B cell (primary cell): ENCODE measurements around the gene PI4KB. TPM values are rescaled to one million over a fixed set of nuclear protein-coding genes. Genes with fewer than 3 reads are reported as not detected.

Experiments used
- ATAC-seq: fragments of 200-7000 bp; cut with Tn5 transposase; one replicate; pipeline ENCODE4 v1.10.0; 2021; ENCODE audit warnings: low read depth, mild to moderate bottlenecking, moderate number of reproducible peaks, moderate library complexity
- CTCF ChIA-PET: fragments of 350-600 bp; sonication (Branson Sonifier 250); formaldehyde crosslinking; loops from one replicate; lab custom pipeline; 2021; ENCODE audit warnings: antibody characterized with exemption, inconsistent platforms; lab: Charles Lee
- POLR2A ChIA-PET: fragments of 350-600 bp; sonication (Branson Sonifier 250); formaldehyde crosslinking; loops from one replicate; lab custom pipeline; 2021; ENCODE audit warnings: antibody characterized with exemption; lab: Charles Lee
- DNase-seq: peaks from one replicate; pipeline ENCODE4 v3.0.0; 2013
- H2AFZ ChIP-seq: 2 replicates; pipeline ENCODE4 v1.6.1; 2012; ENCODE audit warnings: mild to moderate bottlenecking, low read depth, low read length; ENCODE audit not compliant: insufficient read depth, poor library complexity, severe bottlenecking
- H3K27ac ChIP-seq, 2 donors: 1 replicate in 1 of 2; 2 replicates in 1 of 2; pipeline ENCODE4 v1.5.1; 2012 to 2013; ENCODE audit warnings: low read length in 2 of 2, mild to moderate bottlenecking in 2 of 2, moderate library complexity in 1 of 2
- H3K27me3 ChIP-seq, 4 experiments: fragments of 200-600 bp in 1 of 4; sonication (generic) in 1 of 4; replicated peaks in 1 of 4; 1 replicate in 2 of 4; 2 replicates in 2 of 4; pipeline versions ENCODE4 v1.6.1 to v1.7.0; 2013 to 2016; ENCODE audit warnings: low read length in 3 of 4, mild to moderate bottlenecking in 2 of 4, mixed read lengths in 1 of 4, moderate library complexity in 1 of 4; ENCODE audit not compliant: insufficient read depth in 4 of 4, control insufficient read depth in 3 of 4; ENCODE audit errors: control extremely low read depth in 1 of 4
- H3K36me3 ChIP-seq, 2 experiments: replicated peaks in 1 of 2; 1 replicate in 1 of 2; 2 replicates in 1 of 2; pipeline versions ENCODE4 v1.6.1 to v1.7.1; 2013; ENCODE audit warnings: low read length in 1 of 2; ENCODE audit not compliant: insufficient read depth in 2 of 2, control insufficient read depth in 1 of 2; ENCODE audit errors: control extremely low read depth in 1 of 2, extremely low read depth in 1 of 2
- H3K4me1 ChIP-seq, 2 donors: fragments of 200-600 bp in 1 of 2; sonication (generic) in 1 of 2; 1 replicate in 1 of 2; 2 replicates in 1 of 2; pipeline versions ENCODE4 v1.5.1 to v1.6.1; 2013 to 2017; ENCODE audit warnings: low read length in 2 of 2; ENCODE audit not compliant: control insufficient read depth in 2 of 2, insufficient read depth in 2 of 2
- H3K4me2 ChIP-seq: replicated peaks from 2 replicates; pipeline ENCODE3; 2012; ENCODE audit warnings: mild to moderate bottlenecking, low read depth, low read length; ENCODE audit not compliant: poor library complexity, severe bottlenecking
- H3K4me3 ChIP-seq, 5 experiments: fragments of 200-600 bp in 1 of 5; sonication (generic) in 1 of 5; 1 replicate in 3 of 5; 2 replicates in 2 of 5; pipeline versions ENCODE4 v1.5.1 to v1.7.0; 2011 to 2016; ENCODE audit warnings: low read length in 4 of 5, mild to moderate bottlenecking in 4 of 5, low read depth in 2 of 5, control low read depth in 1 of 5, moderate library complexity in 1 of 5; ENCODE audit not compliant: insufficient read depth in 1 of 5; ENCODE audit errors: control extremely low read depth in 1 of 5, extremely low read depth in 1 of 5
- H3K79me2 ChIP-seq: fragments of 200-600 bp; sonication (generic); one replicate; pipeline ENCODE4 v1.6.0; 2016; ENCODE audit warnings: low read length; ENCODE audit not compliant: control insufficient read depth, insufficient read depth
- H3K9ac ChIP-seq: fragments of 200-600 bp; sonication (generic); 2 replicates; pipeline ENCODE4 v1.6.1; 2017; ENCODE audit warnings: mild to moderate bottlenecking, low read length, moderate library complexity
- H3K9me3 ChIP-seq, 3 donors: one replicate each; pipeline versions ENCODE4 v1.6.1 to v1.7.1; 2013; ENCODE audit warnings: low read length in 2 of 3; ENCODE audit not compliant: control insufficient read depth in 2 of 3, insufficient read depth in 1 of 3; ENCODE audit errors: control extremely low read depth in 1 of 3
- H4K20me1 ChIP-seq: 2 replicates; pipeline ENCODE4 v1.6.0; 2012; ENCODE audit warnings: mild to moderate bottlenecking, low read length; ENCODE audit not compliant: insufficient read depth, control insufficient read depth, poor library complexity, severe bottlenecking
- H3K27ac Mint-ChIP-seq: one replicate; pipeline ENCODE4 v1.8.0; 2021; ENCODE audit warnings: mixed read lengths
- H3K27me3 Mint-ChIP-seq: one replicate; pipeline ENCODE4 v1.8.0; 2021; ENCODE audit warnings: mixed read lengths
- H3K4me1 Mint-ChIP-seq: one replicate; pipeline ENCODE4 v1.8.0; 2021; ENCODE audit warnings: mixed read lengths
- H3K4me3 Mint-ChIP-seq: one replicate; pipeline ENCODE4 v1.8.0; 2021; ENCODE audit warnings: mixed read lengths
- H3K9me3 Mint-ChIP-seq: one replicate; pipeline ENCODE4 v1.8.0; 2022; ENCODE audit warnings: mixed read lengths; ENCODE audit not compliant: insufficient read depth
- CTCF ChIP-seq: fragments of 200-600 bp; IDR thresholded peaks from one replicate; pipeline ENCODE4 v1.8.0; 2022; ENCODE audit warnings: antibody characterized with exemption, mild to moderate bottlenecking
- EZH2 ChIP-seq: IDR thresholded peaks from 2 replicates; pipeline ENCODE4 v1.6.1; 2012; ENCODE audit warnings: borderline replicate concordance, low read depth, mild to moderate bottlenecking, moderate library complexity, low read length; ENCODE audit not compliant: insufficient read depth, poor library complexity, severe bottlenecking
- WGBS: methylation state at CpG from one replicate; pipeline ENCODE4 v1.1.5; 2013; ENCODE audit warnings: missing lambda C conversion rate; ENCODE audit not compliant: insufficient coverage; 5-methylcytosine and 5-hydroxymethylcytosine counted together
- intact Hi-C: fragments of 100-400 bp; cut with micrococcal nuclease; formaldehyde crosslinking; loops from one replicate; pipeline ENCODE4 v1.10.0; 2022
- polyA plus RNA-seq: library from polyadenylated mRNA; depleted of rRNA; stranded (reverse); fragments of >200 nt; gene quantifications from 2 replicates; pipeline ENCODE4 v1.2.3, GENCODE V29; 2012
- total RNA-seq, 2 donors: library from RNA; stranded (reverse); fragments of 120-200 nt in 1 of 2; gene quantifications; 1 replicate in 1 of 2; 2 replicates in 1 of 2; pipeline versions ENCODE4 v1.2.3 to v1.2.4, GENCODE V29; 2013 to 2022

Gene PI4KB
- total and polyA plus RNA-seq, 2 donors (not counting 1 experiment from before 2014, with no cell fraction given): 110 to 138 TPM

- no peak overlapping the region for H3K27ac Mint-ChIP-seq
- 60% methylated on average over 1 of the region's 3 CpGs for WGBS
- no peak for TF ChIP-seq CTCF
- TF ChIP-seq EZH2: no peak
These were observed 12.9 kb downstream of the PI4KB start for GRCh38 chr1:151314137-151314875.

GRCh38 chr1:151313501-151313900, 13.7 kb downstream of the PI4KB start:
- H4K20me1 ChIP-seq: peaks cover 53% of the 10 kb centered on the region
- H3K4me1 ChIP-seq: no peaks in the 10 kb centered on the region
- intact Hi-C loops: no loop called here
- Mint-ChIP-seq H3K27me3 (no peaks in the 10 kb centered on the region), H3K4me3 (no peak overlapping the region), H3K4me1 (peaks cover 20% of the 10 kb centered on the region), H3K27ac (peak overlapping the region; percentile 20), H3K9me3 (no peaks in the 10 kb centered on the region)
- 71% methylated on average over 2 of the region's 2 CpGs for WGBS
- no peaks in the 10 kb centered on the region for H3K27me3 ChIP-seq
- DNase-seq: no peak
- H3K36me3 ChIP-seq: peaks cover 2 to 81% of the 10 kb centered on the region in 2 experiments
- no peaks in the 10 kb centered on the region for H3K9me3 ChIP-seq
- peaks cover 69% of the 10 kb centered on the region for H3K79me2 ChIP-seq
- ChIA-PET CTCF (interaction anchor here (0.5 to 7.8 kb wide), 6 partner anchors 10 to 1263 kb away, joined by 3 to 45 read pairs (median 3); no protein-coding TSS in a partner anchor), POLR2A (no interaction called here)
- H2AFZ ChIP-seq: no peak overlapping the region
- no peak overlapping the region for H3K4me2 ChIP-seq
- no peak overlapping the region for H3K9ac ChIP-seq
- ATAC-seq: no peak
- no peak overlapping the region for H3K27ac ChIP-seq
- TF ChIP-seq EZH2 (no peak), CTCF (no peak)
- no peak overlapping the region for H3K4me3 ChIP-seq

More at GRCh38 chr1:151314137-151314875, 12.9 kb downstream of the PI4KB start:
- Mint-ChIP-seq H3K9me3 (no peaks in the 10 kb centered on the region), H3K4me3 (no peak overlapping the region), H3K4me1 (peaks cover 22% of the 10 kb centered on the region), H3K27me3 (no peaks in the 10 kb centered on the region)
- Histone ChIP-seq H3K27ac (no peak overlapping the region), H2AFZ (no peak overlapping the region), H3K4me1 (no peaks in the 10 kb centered on the region), H3K9ac (no peak overlapping the region), H4K20me1 (peaks cover 60% of the 10 kb centered on the region), H3K9me3 (no peaks in the 10 kb centered on the region), H3K36me3 (peaks cover 2 to 80% of the 10 kb centered on the region in 2 experiments), H3K4me3 (no peak overlapping the region), H3K4me2 (no peak overlapping the region), H3K27me3 (no peaks in the 10 kb centered on the region), H3K79me2 (peaks cover 76% of the 10 kb centered on the region)
- intact Hi-C loops: no loop called here
- ChIA-PET POLR2A (no interaction called here), CTCF (interaction anchor here (1.0 to 7.8 kb wide), 2 partner anchors 13 to 26 kb away, joined by 3 to 45 read pairs; no protein-coding TSS in a partner anchor)
- DNase-seq: no peak
- no peak for ATAC-seq
